Large intestine (tissue), 3 donors: Measurements from ENCODE around the gene ADM5. TPM values are rescaled to one million over a fixed set of nuclear protein-coding genes. Genes with fewer than 3 reads are reported as not detected.

Experiments
- DNase-seq, 2 donors: peaks; one replicate each; pipeline versions ENCODE4 v3.0.0 to v3.0.0-alpha.2; 2013
- H3K27ac ChIP-seq: one replicate; pipeline ENCODE4 v1.5.1; 2013; ENCODE audit warnings: low read length
- H3K27me3 ChIP-seq: 2 replicates; pipeline ENCODE4 v1.6.1; 2013; ENCODE audit warnings: low read length; ENCODE audit not compliant: control insufficient read depth, insufficient read depth
- H3K36me3 ChIP-seq: 2 replicates; pipeline ENCODE4 v1.6.1; 2013; ENCODE audit warnings: low read length; ENCODE audit not compliant: control insufficient read depth, insufficient read depth
- H3K4me1 ChIP-seq: one replicate; pipeline ENCODE4 v1.6.1; 2013; ENCODE audit warnings: low read length; ENCODE audit not compliant: control insufficient read depth, insufficient read depth
- H3K4me3 ChIP-seq: one replicate; pipeline ENCODE4 v1.5.1; 2013; ENCODE audit warnings: low read length
- H3K9me3 ChIP-seq: one replicate; pipeline ENCODE4 v1.6.1; 2013; ENCODE audit warnings: mild to moderate bottlenecking, low read depth, low read length, moderate library complexity; ENCODE audit not compliant: control insufficient read depth
- WGBS: methylation state at CpG from one replicate; pipeline ENCODE4 v1.1.5; 2013; ENCODE audit warnings: low lambda C conversion rate; ENCODE audit not compliant: insufficient coverage; 5-methylcytosine and 5-hydroxymethylcytosine counted together
- polyA plus RNA-seq: library from polyadenylated mRNA; unstranded; fragments of 120-200 nt; gene quantifications from one replicate; pipeline ENCODE4 v1.2.1, GENCODE V29; 2013

Gene ADM5
- polyA plus RNA-seq, 1 donor = 1.4 TPM

DNA sequence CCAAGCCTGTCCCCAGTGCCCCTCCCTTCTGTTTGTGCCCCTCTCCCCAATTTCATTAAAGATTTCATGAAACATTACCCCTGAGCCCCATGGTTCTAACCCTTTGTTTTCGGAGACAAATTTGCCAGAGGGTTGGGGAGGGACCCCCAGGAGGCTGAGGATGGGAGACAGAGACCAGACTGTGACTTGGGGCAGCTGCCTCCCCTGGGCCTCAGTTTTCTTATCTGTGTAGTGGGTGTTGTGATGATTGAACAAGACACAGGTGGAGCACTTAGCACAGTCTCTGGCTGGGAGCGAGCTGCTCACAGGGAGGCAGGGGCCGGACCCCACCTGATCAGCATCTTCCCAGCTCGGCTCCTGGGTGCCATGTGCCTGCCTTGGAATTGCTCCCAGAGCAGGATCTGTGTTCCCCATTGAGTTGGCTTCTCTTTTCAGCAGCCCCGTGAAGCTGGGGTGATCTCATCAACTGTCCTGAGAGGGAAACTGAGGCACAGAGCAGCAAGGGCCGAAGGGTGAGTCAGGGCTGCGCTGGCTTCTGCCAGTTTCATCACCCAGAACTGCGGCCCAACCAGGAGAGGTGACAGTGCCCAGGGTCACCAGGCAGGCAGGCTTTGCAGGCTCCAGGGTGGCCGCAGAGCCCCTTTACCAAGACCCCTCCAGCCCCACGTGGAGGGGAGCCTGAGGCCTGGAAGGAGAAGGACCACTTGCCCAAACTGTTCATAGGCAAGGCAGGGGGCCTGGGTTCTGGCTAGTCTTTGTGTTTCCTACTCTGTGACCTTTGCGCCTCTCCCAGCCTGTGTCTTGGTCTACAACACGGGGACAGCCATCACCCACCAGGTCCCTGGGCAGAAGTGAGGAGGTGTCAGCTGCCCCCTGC lies 30.6 kb upstream of the ADM5 start:
- peaks cover 4% of the 10 kb centered on the region for H3K4me1 ChIP-seq
- WGBS = no CpG with 5 or more reads among the region's 12 CpGs
- no peaks in the 10 kb centered on the region for H3K9me3 ChIP-seq
- H3K27me3 ChIP-seq = no peaks in the 10 kb centered on the region
- DNase-seq = no peak
- peaks cover 90% of the 10 kb centered on the region for H3K36me3 ChIP-seq
- H3K27ac ChIP-seq = no peak overlapping the region
- no peak overlapping the region for H3K4me3 ChIP-seq

DNA sequence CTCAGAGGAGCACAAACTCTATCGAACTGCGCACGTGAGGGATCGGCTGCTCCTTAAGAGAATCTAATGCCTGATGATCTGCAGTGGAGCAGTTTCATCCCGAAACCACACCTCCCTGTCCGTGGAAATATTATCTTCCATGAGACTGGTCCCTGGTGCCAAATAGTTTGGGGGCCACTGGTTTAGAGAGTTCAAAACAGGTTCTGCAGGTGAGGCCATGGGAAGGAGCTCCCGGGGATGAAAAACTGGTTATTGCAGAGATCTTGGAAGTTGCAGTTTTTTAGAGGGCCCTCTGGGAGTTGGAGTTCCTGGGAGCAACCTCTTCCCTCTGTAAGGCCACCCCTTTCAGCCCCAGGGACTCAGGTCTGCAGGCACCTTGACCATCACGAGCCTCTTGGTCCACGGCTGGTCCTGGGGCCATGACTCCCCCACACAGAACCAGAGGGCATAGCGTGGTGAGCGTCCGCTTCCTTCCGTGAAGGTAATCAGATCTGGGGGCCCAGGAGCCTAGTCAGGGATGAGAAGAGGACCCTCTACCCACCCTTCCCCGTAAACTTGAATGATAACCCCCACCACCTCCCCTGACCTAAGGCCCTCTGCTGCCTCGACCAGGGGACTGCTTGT lies 28.9 kb upstream of the ADM5 start:
- Histone ChIP-seq H3K27ac (no peak overlapping the region), H3K4me3 (no peak overlapping the region), H3K9me3 (no peaks in the 10 kb centered on the region), H3K27me3 (no peaks in the 10 kb centered on the region), H3K36me3 (peaks cover 75% of the 10 kb centered on the region), H3K4me1 (peaks cover 8% of the 10 kb centered on the region)
- WGBS = no CpG with 5 or more reads among the region's 15 CpGs
- no peak for DNase-seq

DNA sequence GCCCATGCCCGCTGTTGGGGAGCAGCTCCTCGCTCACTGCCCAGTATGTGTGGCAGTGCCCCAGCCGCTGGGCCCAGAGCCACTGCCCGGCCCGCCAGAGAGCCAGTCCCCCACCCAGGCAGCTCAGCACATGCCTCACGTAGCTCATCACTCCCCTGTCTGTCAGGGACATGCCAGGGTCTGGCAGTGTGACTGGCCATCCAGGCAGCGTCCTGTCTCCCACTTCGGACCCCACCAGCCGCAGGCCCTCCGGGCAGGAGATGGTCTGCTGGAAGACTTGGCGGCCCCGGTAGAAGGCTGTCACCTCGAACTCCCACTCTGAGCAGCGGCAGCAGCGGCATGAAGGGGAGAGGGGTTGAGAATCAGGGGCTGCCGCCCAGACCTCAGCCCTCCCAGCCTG lies 27.4 kb upstream of the ADM5 start:
- no peak for DNase-seq
- no peaks in the 10 kb centered on the region for H3K9me3 ChIP-seq
- peaks cover 60% of the 10 kb centered on the region for H3K36me3 ChIP-seq
- no peak overlapping the region for H3K4me3 ChIP-seq
- H3K27ac ChIP-seq = no peak overlapping the region
- peaks cover 13% of the 10 kb centered on the region for H3K4me1 ChIP-seq
- no peaks in the 10 kb centered on the region for H3K27me3 ChIP-seq
- WGBS = no CpG with 5 or more reads among the region's 16 CpGs

DNA sequence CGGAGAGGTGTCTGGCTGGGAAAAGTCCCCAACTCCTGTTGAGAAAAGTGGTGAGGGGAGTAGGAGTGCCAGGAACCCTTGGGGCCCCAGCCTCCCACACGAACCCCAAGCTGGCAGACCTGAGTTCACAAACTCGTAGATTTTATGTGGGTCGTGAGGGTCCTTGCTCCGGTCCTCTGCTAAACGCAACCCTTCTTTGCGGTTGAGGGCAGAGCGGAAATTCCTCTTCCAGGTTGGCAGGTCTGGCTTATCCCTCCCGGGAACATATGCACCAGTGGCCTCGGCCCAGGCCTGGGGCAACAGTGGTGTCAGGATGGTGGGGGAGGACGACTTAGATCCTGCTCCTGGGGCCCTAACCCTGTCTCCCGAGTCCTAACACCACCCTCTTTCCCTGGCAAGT lies 26.2 kb upstream of the ADM5 start:
- Histone ChIP-seq H3K4me3 (no peak overlapping the region), H3K4me1 (peaks cover 13% of the 10 kb centered on the region), H3K36me3 (peaks cover 49% of the 10 kb centered on the region), H3K27me3 (no peaks in the 10 kb centered on the region), H3K27ac (no peak overlapping the region), H3K9me3 (no peaks in the 10 kb centered on the region)
- DNase-seq = no peak
- WGBS = no CpG with 5 or more reads among the region's 12 CpGs

DNA sequence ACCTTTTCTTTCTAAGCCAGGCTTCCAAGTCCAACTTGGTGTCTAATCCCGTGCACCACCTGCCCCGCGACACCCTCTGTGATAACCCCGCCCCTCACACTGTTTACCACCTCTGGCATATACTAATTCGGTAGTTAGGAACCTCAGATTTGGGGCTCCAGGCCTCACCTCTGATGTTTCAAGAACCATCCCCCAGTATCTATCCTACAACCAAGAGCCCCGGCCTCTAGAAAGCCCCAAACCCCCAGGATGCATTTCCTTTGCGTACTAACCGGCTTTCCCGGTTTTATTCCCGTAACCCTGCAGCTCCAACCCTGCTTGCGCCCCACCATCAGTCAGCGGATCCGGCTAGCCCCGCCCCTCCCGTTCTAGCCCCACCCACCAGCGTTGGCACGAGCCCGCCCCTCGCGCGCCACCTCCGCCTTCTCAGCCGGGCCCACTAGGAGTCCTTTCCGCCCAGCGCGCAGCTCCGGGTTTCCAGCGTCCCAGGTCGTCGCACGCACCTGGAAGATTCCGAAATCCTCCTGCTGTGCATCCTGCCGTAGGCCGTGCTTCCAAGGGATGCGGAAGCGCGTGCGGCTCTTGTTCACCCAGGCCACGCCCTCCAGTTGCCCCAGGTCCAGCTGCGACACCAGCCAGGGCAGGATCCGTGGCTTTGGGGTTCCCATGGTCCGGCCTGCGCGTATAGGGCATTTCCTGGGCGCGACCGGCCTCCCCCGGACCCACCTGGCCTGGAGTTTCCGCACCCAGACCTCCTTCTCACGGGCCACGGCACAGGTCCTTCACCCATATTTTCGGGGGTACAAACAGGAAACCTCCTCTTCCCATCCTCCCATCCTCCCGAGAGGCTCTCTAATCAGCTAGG lies 25.0 kb upstream of the ADM5 start:
- peak; percentile 74 to 91 for DNase-seq
- H3K9me3 ChIP-seq = no peaks in the 10 kb centered on the region
- no CpG with 5 or more reads among the region's 53 CpGs for WGBS
- H3K4me1 ChIP-seq = peaks cover 13% of the 10 kb centered on the region
- H3K27ac ChIP-seq = peak overlapping the region; percentile 92
- H3K4me3 ChIP-seq = peak overlapping the region; percentile 70
- H3K27me3 ChIP-seq = no peaks in the 10 kb centered on the region
- peaks cover 37% of the 10 kb centered on the region for H3K36me3 ChIP-seq

DNA sequence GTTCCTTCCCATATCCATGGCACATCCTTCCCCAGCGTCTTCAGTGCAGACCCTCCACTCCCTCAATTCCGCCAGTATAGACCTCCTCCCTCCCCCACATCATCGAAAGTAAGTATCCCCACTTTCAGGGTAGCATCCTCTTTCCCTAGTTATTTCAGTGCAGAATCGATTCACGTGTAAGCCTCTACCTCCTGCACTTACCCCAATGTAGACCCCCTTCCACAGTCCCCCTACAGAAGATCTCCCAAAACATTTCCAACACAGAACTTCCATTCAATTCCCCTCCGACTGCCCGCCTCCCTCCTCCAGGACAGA lies 24.4 kb upstream of the ADM5 start:
- WGBS = no CpG with 5 or more reads among the region's 7 CpGs
- Histone ChIP-seq H3K36me3 (peaks cover 31% of the 10 kb centered on the region), H3K4me3 (peak overlapping the region; percentile 70), H3K9me3 (no peaks in the 10 kb centered on the region), H3K27ac (peak overlapping the region; percentile 92), H3K27me3 (no peaks in the 10 kb centered on the region), H3K4me1 (peaks cover 13% of the 10 kb centered on the region)
- DNase-seq = no peak

DNA sequence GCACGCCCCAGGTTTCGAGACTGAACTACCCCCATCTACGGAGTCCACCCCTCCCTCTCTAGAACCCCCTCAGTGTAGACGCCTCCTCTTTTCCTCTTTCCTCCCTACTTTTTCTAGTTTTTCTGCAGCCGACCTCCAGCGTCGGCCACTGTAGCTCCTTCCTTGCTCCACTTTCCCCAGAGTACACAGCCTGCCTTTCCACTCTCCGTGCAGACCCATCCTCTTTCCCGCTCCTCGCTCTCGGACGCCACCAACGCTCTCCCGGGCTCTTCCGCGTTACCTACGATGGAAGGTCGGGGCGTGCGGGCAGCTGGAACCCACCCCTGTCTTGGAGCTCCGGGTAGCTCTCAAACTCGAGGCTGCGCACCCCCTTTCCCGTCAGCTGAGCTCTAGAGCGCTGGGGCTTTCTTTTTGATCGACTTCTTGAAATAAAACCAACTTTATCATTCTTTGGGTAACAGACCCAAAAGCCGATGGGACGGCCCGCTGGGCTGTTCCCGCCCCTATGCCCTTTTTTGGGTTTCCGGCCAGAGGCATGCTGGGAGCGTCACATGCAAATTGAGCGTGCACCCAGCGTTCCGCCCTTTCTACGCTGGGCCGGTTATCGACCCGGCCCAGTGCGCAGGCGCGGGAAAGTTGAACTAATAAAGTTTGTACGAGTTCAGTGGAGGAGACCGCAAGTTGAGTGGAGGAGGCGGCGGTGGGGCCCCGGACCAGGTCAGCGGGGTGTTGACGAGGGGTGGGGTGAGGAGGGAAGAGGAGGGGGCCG lies 23.9 kb upstream of the ADM5 start, which contains the start of the genes BCL2L12 and IRF3:
TSS of gene BCL2L12 (plus strand) at position 583 of the 769 bp plus-strand sequence. CDS start 760 bp downstream, outside the sequence.
TSS of gene IRF3 (minus strand) at position 507 of the 769 bp plus-strand sequence. CDS start 1,019 bp downstream, outside the sequence.
- DNase-seq = peak; percentile 98
- 0% methylated on average over 4 of the region's 50 CpGs for WGBS

DNA sequence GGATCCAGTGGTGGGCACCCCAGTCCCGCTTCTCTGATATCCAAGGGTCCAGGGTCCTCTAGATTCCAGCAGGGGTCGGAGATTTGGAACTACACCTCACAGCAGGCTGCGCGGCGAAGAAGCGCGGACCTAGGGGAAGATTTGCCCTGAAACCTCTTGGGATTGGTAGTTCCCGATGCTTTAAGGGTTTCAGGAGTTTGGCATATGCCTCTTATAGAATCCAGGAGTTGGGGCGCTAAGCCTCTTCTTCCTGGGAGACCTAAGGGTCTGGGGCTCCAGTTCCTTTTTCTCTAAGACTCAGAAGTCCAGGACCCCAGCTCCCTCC lies 23.3 kb upstream of the ADM5 start:
- Histone ChIP-seq H3K36me3 (peaks cover 26% of the 10 kb centered on the region), H3K4me1 (peaks cover 13% of the 10 kb centered on the region), H3K4me3 (peak overlapping the region; percentile 70), H3K9me3 (no peaks in the 10 kb centered on the region), H3K27me3 (no peaks in the 10 kb centered on the region), H3K27ac (no peak overlapping the region)
- DNase-seq = no peak
- no CpG with 5 or more reads among the region's 9 CpGs for WGBS

More for the DNA sequence above, 23.9 kb upstream of the ADM5 start, which contains the start of the genes BCL2L12 and IRF3:
- H3K27ac ChIP-seq = peak within 1 kb of the TSS; percentile 92
- no peaks in the 10 kb centered on the region for H3K9me3 ChIP-seq
- H3K36me3 ChIP-seq = peaks cover 28% of the 10 kb centered on the region
- H3K27me3 ChIP-seq = no peaks in the 10 kb centered on the region
- H3K4me3 ChIP-seq = peak within 1 kb of the TSS; percentile 70
- peaks cover 13% of the 10 kb centered on the region for H3K4me1 ChIP-seq

DNA sequence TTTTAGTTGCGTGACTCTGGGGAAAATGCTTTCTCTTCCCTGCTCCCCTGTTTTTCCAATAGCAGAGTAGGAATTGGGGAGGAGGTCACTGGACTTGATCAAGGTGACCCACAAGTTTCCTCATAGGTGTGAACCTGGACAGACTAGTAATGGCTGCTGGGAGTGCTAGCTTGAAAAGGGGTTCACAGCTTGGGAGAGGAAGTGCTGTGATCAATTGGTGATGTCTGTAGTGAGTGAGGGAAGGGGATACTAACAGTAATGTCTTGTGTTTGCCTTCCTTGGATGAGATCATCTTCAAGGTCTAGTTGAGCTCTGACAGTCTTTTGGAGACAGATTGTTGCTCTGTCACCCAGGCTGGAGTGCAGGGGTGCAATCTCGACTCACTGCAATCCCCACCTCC lies 21.9 kb upstream of the ADM5 start:
- WGBS = no CpG with 5 or more reads among the region's 2 CpGs
- no peak overlapping the region for H3K27ac ChIP-seq
- no peaks in the 10 kb centered on the region for H3K9me3 ChIP-seq
- DNase-seq = no peak
- peaks cover 12% of the 10 kb centered on the region for H3K36me3 ChIP-seq
- H3K4me1 ChIP-seq = peaks cover 19% of the 10 kb centered on the region
- no peak overlapping the region for H3K4me3 ChIP-seq
- no peaks in the 10 kb centered on the region for H3K27me3 ChIP-seq
